Gastroesophageal sphincter (tissue), 4 donors: Measurements from ENCODE around the gene ASB1. TPM values are rescaled to one million over a fixed set of nuclear protein-coding genes. Genes with fewer than 3 reads are reported as not detected.

Experiments
- ATAC-seq: fragments of 150-250 bp; one replicate; pipeline ENCODE4 v1.9.1; 2016; ENCODE audit warnings: mild to moderate bottlenecking, moderate library complexity
- H3K27ac ChIP-seq, 4 donors: fragments of 200-600 bp; sonication (generic) in 3 of 4; 1 replicate in 3 of 4; 2 replicates in 1 of 4; pipeline ENCODE4 v1.5.1; 2016 to 2019
- H3K27me3 ChIP-seq: fragments of 200-600 bp; sonication (generic); one replicate; pipeline ENCODE4 v1.5.1; 2019
- H3K36me3 ChIP-seq, 2 donors: fragments of 200-600 bp; sonication (generic); one replicate each; pipeline ENCODE4 v1.5.1; 2019; ENCODE audit warnings: control low read depth in 1 of 2
- H3K4me1 ChIP-seq, 3 donors: fragments of 200-600 bp; sonication (generic); 1 replicate in 2 of 3; 2 replicates in 1 of 3; pipeline ENCODE4 v1.5.1; 2016 to 2019; ENCODE audit warnings: control low read depth in 2 of 3
- H3K4me3 ChIP-seq, 2 donors: fragments of 200-600 bp; sonication (generic); one replicate each; pipeline ENCODE4 v1.5.1; 2019; ENCODE audit warnings: mild to moderate bottlenecking in 1 of 2, moderate library complexity in 1 of 2
- H3K9me3 ChIP-seq, 3 donors: fragments of 200-600 bp; sonication (generic); one replicate each; pipeline ENCODE4 v1.5.1; 2017 to 2019; ENCODE audit warnings: control low read depth in 2 of 3
- EP300 ChIP-seq: sonication (generic); formaldehyde crosslinking; IDR thresholded peaks from one replicate; pipeline ENCODE4 v1.6.1; 2017; ENCODE audit warnings: antibody characterized with exemption, mild to moderate bottlenecking
- POLR2A ChIP-seq, 2 donors: fragments of 450-650 bp; IDR thresholded peaks; one replicate each; pipeline ENCODE4 v1.6.1; 2017; ENCODE audit warnings: antibody characterized with exemption in 2 of 2, mild to moderate bottlenecking in 2 of 2, moderate library complexity in 1 of 2
- POLR2AphosphoS5 ChIP-seq: sonication (generic); formaldehyde crosslinking; IDR thresholded peaks from one replicate; pipeline ENCODE4 v1.6.1; 2017; ENCODE audit warnings: antibody characterized with exemption
- WGBS, 2 donors: methylation state at CpG; one replicate each; pipeline ENCODE4 v1.1.5; 2018; ENCODE audit warnings: low coverage in 1 of 2; 5-methylcytosine and 5-hydroxymethylcytosine counted together
- total RNA-seq, 4 donors: library from RNA; depleted of rRNA; stranded (reverse); fragments of >200 nt; gene quantifications; one replicate each; pipeline ENCODE4 v1.1.0, GENCODE V29; 2016
- TF ChIP-seq, protein P1 (sequence below), 4 experiments: fragments of 200-600 bp in 2 of 4; fragments of 450-650 bp in 2 of 4; sonication (generic) in 1 of 4; IDR thresholded peaks; one replicate each; pipeline ENCODE4 v1.5.1; 2017 to 2019; ENCODE audit warnings: antibody characterized with exemption in 4 of 4, mild to moderate bottlenecking in 2 of 4, moderate library complexity in 2 of 4

ASB1 gene
- total RNA-seq, 4 donors from 2014 or later = 27.9 to 39.3 (median 35.9) TPM

DNA sequence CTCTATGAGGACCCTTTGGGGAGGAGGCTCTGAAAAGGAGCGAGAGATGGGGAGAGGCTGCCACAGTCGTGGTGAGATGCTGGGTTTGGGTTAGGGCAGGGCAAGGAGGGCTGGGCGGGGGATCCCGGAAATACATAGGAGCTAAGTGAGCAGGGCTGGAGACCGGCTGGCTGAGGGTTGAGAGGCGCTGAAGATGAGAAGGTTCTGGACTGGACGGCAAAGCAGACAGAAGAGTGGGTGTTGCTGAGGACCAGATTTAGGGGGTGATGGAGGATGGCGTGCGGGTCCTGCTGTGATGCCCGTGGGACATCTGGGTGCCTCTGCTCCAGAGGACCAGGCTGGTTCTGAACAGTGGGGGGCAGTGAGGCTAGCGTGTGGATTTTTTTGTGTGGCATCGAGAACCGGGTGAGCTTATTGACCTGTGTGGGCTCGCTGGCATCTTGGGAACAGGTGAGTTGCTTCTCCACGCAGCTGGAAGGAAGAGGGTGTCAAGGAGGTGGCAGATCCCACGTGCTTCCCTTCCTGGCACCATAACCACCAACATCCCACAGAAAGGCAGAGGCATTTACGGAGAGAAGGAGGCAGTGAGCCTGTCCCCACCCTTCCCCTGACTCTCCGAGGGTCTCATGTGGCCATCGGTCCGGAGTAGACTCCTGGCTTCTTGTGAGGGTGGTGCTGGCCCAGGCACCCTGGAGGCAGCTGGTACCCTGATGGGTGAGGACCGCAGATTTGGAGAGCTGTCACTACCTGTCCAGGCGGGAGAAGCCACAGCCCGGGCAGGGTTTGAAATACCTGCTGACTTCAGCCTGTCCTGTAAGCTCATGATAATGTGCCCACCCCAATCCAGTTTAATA is 70.3 kb downstream of the ASB1 start:
- WGBS, 2 donors = 82% methylated on average over 7 of the region's 23 CpGs; no CpG with 5 or more reads in 1 of the 2 donors
- H3K4me3 ChIP-seq = no peak overlapping the region
- no peaks in the 10 kb centered on the region for H3K4me1 ChIP-seq
- no peaks in the 10 kb centered on the region for H3K9me3 ChIP-seq
- H3K36me3 ChIP-seq = no peaks in the 10 kb centered on the region
- TF ChIP-seq EP300 = no peak
- TF ChIP-seq POLR2AphosphoS5 = no peak
- TF ChIP-seq POLR2A (IDR thresholded peaks at IDR 0.05) = no peak
- TF ChIP-seq, protein P1, sequence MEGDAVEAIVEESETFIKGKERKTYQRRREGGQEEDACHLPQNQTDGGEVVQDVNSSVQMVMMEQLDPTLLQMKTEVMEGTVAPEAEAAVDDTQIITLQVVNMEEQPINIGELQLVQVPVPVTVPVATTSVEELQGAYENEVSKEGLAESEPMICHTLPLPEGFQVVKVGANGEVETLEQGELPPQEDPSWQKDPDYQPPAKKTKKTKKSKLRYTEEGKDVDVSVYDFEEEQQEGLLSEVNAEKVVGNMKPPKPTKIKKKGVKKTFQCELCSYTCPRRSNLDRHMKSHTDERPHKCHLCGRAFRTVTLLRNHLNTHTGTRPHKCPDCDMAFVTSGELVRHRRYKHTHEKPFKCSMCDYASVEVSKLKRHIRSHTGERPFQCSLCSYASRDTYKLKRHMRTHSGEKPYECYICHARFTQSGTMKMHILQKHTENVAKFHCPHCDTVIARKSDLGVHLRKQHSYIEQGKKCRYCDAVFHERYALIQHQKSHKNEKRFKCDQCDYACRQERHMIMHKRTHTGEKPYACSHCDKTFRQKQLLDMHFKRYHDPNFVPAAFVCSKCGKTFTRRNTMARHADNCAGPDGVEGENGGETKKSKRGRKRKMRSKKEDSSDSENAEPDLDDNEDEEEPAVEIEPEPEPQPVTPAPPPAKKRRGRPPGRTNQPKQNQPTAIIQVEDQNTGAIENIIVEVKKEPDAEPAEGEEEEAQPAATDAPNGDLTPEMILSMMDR (IDR thresholded peaks at IDR 0.05) = no peak
- H3K27me3 ChIP-seq = no peaks in the 10 kb centered on the region
- ATAC-seq = no peak
- no peak overlapping the region for H3K27ac ChIP-seq

DNA sequence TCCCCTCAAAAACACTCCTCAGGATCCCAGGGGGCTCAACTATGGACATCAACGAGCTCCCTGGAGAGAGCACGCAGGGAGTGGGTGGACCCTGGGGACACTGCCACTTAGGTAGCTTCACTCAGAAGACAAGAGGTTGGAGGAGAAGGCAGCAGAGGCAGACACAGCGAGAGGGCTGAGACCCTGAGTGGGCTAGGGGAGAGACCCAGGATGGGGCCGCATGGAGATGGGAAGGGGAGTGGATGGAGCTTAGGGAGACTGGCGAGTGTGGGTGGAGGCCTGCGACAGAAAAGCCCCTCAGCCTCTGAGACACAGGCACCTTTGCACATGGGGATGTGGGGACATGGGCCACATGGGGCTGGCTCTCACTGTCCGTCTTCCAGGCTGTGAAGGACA is 70.9 kb downstream of the ASB1 start:
- 94 to 100% methylated on average over 5 of the region's 7 CpGs for WGBS, 2 donors
- Histone ChIP-seq H3K36me3 (no peaks in the 10 kb centered on the region), H3K9me3 (no peaks in the 10 kb centered on the region), H3K27me3 (no peaks in the 10 kb centered on the region), H3K4me1 (no peaks in the 10 kb centered on the region), H3K4me3 (no peak overlapping the region), H3K27ac (no peak overlapping the region)
- TF ChIP-seq, protein P1 (IDR thresholded peaks at IDR 0.05) = no peak
- TF ChIP-seq POLR2AphosphoS5 (no peak), EP300 (no peak), POLR2A (IDR thresholded peaks at IDR 0.05) (no peak)
- no peak for ATAC-seq

DNA sequence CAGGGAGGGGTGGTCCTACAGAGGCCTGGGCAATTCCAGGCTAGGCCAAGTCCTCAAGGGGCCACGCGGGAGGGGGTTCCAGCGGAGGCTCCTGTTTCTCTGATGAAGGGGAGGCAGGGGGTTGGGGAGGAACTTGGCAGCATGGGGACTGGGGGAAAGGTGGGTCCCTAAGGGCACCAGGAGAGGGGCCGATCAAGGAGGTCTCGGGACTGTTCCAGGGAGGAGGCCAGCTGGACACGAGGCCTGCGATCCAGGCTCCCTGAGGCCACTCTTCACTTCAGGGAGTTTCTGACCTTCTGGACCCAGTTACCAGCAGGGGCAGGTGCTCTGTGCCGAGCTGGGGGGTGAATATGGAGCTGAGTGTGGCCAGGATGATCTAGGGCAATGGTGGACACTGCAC is 71.5 kb downstream of the ASB1 start:
- WGBS, 2 donors = 89% methylated on average over 3 of the region's 8 CpGs; no CpG with 5 or more reads in 1 of the 2 donors
- no peak for ATAC-seq
- H3K36me3 ChIP-seq = no peaks in the 10 kb centered on the region
- H3K9me3 ChIP-seq = no peaks in the 10 kb centered on the region
- H3K27me3 ChIP-seq = no peaks in the 10 kb centered on the region
- TF ChIP-seq POLR2AphosphoS5 (no peak), EP300 (no peak), POLR2A (IDR thresholded peaks at IDR 0.05) (no peak)
- TF ChIP-seq, protein P1 (IDR thresholded peaks at IDR 0.05) = no peak
- no peaks in the 10 kb centered on the region for H3K4me1 ChIP-seq
- H3K4me3 ChIP-seq = no peak overlapping the region
- H3K27ac ChIP-seq = no peak overlapping the region

DNA sequence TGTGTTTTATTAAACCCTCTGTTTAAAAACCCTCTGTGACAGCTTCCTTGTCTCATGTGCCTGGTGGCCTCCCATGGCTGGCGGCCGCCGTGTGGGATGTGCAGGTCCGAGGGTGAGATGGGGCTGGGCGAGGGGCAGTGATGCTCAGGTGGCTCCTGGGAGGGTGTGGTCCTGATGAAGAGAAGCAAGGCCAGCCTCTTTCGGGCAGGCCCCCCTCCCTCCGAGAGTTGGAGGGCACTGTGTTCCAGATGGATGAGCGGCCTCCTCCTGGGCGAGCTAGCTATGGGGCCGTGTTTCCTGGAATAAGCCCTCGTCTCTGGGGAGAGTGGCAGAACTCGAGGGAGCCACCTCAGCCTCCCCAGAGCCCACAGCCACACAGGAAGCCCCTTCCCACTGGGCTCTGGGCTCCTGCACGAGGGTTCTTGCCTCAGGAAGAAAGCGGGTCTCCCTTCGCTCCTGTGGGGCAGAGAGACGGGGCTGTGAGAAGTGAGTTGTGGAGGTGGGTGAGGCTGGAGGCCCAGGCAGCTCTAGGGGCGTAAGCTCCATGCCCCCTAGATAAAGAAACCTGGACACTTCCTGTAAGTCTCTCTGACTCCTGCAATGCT is 72.1 kb downstream of the ASB1 start:
- no CpG with 5 or more reads among the region's 17 CpGs for WGBS, 2 donors
- no peaks in the 10 kb centered on the region for H3K27me3 ChIP-seq
- H3K4me1 ChIP-seq = no peaks in the 10 kb centered on the region

More for the DNA sequence above, 72.1 kb downstream of the ASB1 start:
- H3K4me3 ChIP-seq = no peak overlapping the region
- ATAC-seq = no peak
- TF ChIP-seq EP300 (no peak), POLR2AphosphoS5 (no peak), POLR2A (IDR thresholded peaks at IDR 0.05) (no peak)
- TF ChIP-seq, protein P1 (IDR thresholded peaks at IDR 0.05) = no peak
- no peaks in the 10 kb centered on the region for H3K9me3 ChIP-seq
- H3K36me3 ChIP-seq = no peaks in the 10 kb centered on the region
- no peak overlapping the region for H3K27ac ChIP-seq
